PC-9 (cell line): Measurements from ENCODE around the gene ZNF618.

Source experiments
- CTCF ChIP-seq: fragments of 200-600 bp; sonication (generic); conservative IDR thresholded peaks from 2 replicates; pipeline ENCODE4 v1.6.1; 2017; ENCODE audit warnings: mixed run types, antibody characterized with exemption, mild to moderate bottlenecking, moderate library complexity
- EZH2 ChIP-seq: fragments of 200-600 bp; sonication (generic); IDR thresholded peaks from 2 replicates; pipeline ENCODE4 v1.8.0; 2017; ENCODE audit warnings: antibody characterized with exemption, low read depth

GRCh38 chr9:114003758-114004157 lies 127.6 kb downstream of the ZNF618 start:
- no peak for TF ChIP-seq CTCF
- TF ChIP-seq EZH2: no peak
